ENCODE data around the gene CDH4. TPM values are rescaled to one million over a fixed set of nuclear protein-coding genes. Genes with fewer than 3 reads are reported as not detected.

Gene CDH4
- total and polyA plus RNA-seq, 10 donors, result 0.30 to 20.1 (median 7.7) TPM

DNA sequence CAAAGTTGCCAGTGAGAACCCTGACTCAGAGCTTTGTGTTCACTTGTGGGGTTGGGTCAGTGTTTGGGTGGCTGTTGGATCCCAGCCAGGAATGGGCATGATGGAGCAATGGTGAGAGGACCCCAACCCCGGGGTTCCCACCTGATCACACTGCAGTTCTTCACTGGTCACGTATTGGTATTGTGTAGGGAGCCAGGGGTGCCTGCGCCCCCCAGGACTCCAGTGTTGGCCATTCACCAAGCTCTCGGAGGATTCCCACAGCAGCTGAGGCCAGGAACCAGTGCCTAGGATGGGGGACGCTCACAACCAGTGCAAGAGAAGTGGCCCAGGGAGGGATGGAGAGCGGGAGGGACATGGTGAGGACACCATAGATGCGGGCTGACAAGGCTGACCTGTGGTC lies 207.2 kb downstream of the CDH4 start:
- Histone ChIP-seq H3K36me3 (no peaks in the 10 kb centered on the region), H3K4me1 (no peaks in the 10 kb centered on the region), H3K27me3 (replicated peaks in 1 of 7) (peaks cover 0 to 5% (median 0%) of the 10 kb centered on the region in 7 donors), H3K9me3 (peaks cover 0 to 58% (median 0%) of the 10 kb centered on the region in 8 donors), H3K27ac (no peak overlapping the region), H3K4me3 (no peak overlapping the region)
- no peak for TF ChIP-seq POLR2AphosphoS5 (IDR thresholded peaks at IDR 0.05)
- WGBS, 5 donors, result 84 to 90% (median 88%) methylated on average over 5 to 7 of the region's 7 CpGs
- DNase-seq, result no peak
- intact Hi-C loops (cut with DNase I; ENCODE audit: low total_unique reads), result no loop called here

DNA sequence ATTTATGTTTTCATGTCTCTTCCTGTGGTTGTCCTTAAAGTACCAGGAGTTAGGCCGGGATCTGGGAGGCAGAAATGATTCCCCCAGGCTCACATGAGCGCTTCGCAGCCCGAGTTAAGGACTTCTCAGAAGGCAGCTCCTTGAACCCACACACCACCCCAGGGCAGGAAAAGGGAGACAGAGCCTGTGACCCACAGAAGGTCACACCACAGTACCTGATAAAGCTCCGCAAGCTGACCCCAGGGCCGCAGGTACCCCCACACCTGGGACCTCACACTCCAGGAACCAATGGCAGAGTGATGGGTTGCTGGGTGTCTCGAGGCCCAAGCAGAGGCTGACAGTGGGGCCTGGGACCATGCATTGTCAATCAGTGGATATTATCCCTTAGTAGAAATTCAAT lies 207.6 kb downstream of the CDH4 start:
- H3K27ac ChIP-seq, result no peak overlapping the region
- WGBS, 5 donors, result 78 to 89% (median 82%) methylated on average over 7 of the region's 7 CpGs

DNA sequence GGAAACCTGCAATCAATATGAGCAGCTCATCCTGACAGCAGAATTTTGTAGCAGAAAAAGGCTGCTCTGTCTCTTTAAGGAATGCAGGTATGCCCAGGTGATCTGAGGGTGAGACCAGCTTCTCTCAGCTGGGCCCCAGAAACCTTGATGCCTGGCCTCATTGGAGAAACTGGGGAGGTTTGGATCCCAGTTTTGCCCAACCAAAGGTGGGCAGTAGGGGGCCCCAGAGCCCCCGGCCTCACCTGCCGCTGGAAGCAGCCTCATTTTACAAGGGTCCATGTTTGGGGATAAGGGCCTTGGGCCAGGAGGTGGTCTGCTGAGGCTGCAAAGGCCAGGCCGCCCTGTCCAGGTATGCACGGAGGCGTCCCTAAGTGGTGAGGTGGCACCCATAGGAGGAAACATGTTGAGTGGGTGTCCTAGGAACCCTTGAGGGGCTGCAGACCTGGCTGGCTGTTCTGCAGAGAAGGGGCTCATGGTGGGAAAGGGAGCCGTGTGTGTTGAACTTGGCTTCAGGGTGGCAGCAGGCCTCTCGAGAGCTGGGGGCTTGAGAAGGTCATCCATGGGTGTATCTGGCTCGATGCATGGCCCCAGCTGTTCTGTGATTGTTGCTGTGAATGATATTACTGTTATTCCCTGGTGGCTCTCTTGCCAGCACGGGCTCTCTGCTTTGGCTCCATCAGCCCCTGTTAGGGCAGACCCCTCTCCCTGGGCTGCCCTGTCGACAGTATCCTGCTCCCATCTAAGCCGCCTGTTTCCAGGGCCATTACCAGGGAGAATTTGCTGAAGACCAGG lies 208.4 kb downstream of the CDH4 start:
- no peak for TF ChIP-seq POLR2AphosphoS5 (IDR thresholded peaks at IDR 0.05)
- TF ChIP-seq, protein P1, sequence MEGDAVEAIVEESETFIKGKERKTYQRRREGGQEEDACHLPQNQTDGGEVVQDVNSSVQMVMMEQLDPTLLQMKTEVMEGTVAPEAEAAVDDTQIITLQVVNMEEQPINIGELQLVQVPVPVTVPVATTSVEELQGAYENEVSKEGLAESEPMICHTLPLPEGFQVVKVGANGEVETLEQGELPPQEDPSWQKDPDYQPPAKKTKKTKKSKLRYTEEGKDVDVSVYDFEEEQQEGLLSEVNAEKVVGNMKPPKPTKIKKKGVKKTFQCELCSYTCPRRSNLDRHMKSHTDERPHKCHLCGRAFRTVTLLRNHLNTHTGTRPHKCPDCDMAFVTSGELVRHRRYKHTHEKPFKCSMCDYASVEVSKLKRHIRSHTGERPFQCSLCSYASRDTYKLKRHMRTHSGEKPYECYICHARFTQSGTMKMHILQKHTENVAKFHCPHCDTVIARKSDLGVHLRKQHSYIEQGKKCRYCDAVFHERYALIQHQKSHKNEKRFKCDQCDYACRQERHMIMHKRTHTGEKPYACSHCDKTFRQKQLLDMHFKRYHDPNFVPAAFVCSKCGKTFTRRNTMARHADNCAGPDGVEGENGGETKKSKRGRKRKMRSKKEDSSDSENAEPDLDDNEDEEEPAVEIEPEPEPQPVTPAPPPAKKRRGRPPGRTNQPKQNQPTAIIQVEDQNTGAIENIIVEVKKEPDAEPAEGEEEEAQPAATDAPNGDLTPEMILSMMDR (IDR thresholded peaks at IDR 0.05 in 8 of 11, conservative IDR thresholded peaks at IDR 0.05 in 3 of 11), result no peak
- no peak for TF ChIP-seq POLR2A (IDR thresholded peaks at IDR 0.05)
- H3K4me1 ChIP-seq, result no peaks in the 10 kb centered on the region
- H3K4me3 ChIP-seq, result no peak overlapping the region
- peaks cover 0 to 56% (median 0%) of the 10 kb centered on the region in 8 donors for H3K9me3 ChIP-seq
- H3K27ac ChIP-seq, result no peak overlapping the region
- H3K36me3 ChIP-seq, result no peaks in the 10 kb centered on the region
- intact Hi-C loops (cut with DNase I; ENCODE audit: low total_unique reads), result no loop called here
- H3K27me3 ChIP-seq (replicated peaks in 1 of 7), result peaks cover 0 to 5% (median 0%) of the 10 kb centered on the region in 7 donors
- 68 to 88% (median 84%) methylated on average over 6 to 11 of the region's 11 CpGs for WGBS, 5 donors
- DNase-seq, result no peak

More for the DNA sequence above, 207.6 kb downstream of the CDH4 start:
- intact Hi-C loops (cut with DNase I; ENCODE audit: low total_unique reads), result no loop called here
- Histone ChIP-seq H3K27me3 (replicated peaks in 1 of 7) (peaks cover 0 to 5% (median 0%) of the 10 kb centered on the region in 7 donors), H3K36me3 (no peaks in the 10 kb centered on the region), H3K9me3 (peaks cover 0 to 58% (median 0%) of the 10 kb centered on the region in 8 donors), H3K4me3 (no peak overlapping the region), H3K4me1 (no peaks in the 10 kb centered on the region)
- no peak for DNase-seq
- TF ChIP-seq POLR2A (IDR thresholded peaks at IDR 0.05) (no peak), POLR2AphosphoS5 (IDR thresholded peaks at IDR 0.05) (no peak)
- TF ChIP-seq, protein P1 (IDR thresholded peaks at IDR 0.05 in 8 of 11, conservative IDR thresholded peaks at IDR 0.05 in 3 of 11), result no peak

DNA sequence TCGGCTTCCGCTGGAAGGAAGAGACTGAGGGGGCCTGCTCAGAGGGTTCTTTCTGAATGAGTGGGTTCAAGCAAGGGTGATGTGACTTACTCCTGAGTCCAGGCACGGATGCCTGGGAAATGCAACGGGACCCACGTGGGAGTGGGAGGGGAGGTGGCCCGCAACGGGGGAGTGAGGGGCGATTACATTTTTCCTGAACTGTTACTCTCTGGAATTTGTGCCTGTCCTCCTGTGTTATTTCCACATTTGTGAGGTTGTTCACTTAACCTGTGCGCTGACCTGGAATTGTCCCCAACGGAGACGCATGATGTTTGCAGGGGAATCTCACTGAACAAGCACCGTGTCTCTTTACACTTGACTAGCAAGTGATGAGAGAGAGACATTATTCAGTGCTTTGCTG lies 209.4 kb downstream of the CDH4 start:
- Histone ChIP-seq H3K36me3 (no peaks in the 10 kb centered on the region), H3K9me3 (peaks cover 0 to 56% (median 0%) of the 10 kb centered on the region in 8 donors), H3K4me3 (no peak overlapping the region), H3K27me3 (replicated peaks in 1 of 7) (peaks cover 0 to 5% (median 0%) of the 10 kb centered on the region in 7 donors), H3K27ac (no peak overlapping the region), H3K4me1 (no peaks in the 10 kb centered on the region)
- TF ChIP-seq POLR2AphosphoS5 (IDR thresholded peaks at IDR 0.05), result no peak
- TF ChIP-seq POLR2A (IDR thresholded peaks at IDR 0.05), result no peak
- TF ChIP-seq, protein P1 (IDR thresholded peaks at IDR 0.05 in 8 of 11, conservative IDR thresholded peaks at IDR 0.05 in 3 of 11), result no peak
- DNase-seq, result no peak
- intact Hi-C loops (cut with DNase I; ENCODE audit: low total_unique reads), result no loop called here
- 76 to 89% (median 86%) methylated on average over 12 of the region's 12 CpGs for WGBS, 5 donors
